Measurements from ENCODE around the gene ADAMTSL4. TPM values are rescaled to one million over a fixed set of nuclear protein-coding genes. Genes with fewer than 3 reads are reported as not detected.

The ADAMTSL4 gene
- total and polyA plus RNA-seq, 5 donors: 22.6 to 57.0 (median 34.9) TPM

DNA sequence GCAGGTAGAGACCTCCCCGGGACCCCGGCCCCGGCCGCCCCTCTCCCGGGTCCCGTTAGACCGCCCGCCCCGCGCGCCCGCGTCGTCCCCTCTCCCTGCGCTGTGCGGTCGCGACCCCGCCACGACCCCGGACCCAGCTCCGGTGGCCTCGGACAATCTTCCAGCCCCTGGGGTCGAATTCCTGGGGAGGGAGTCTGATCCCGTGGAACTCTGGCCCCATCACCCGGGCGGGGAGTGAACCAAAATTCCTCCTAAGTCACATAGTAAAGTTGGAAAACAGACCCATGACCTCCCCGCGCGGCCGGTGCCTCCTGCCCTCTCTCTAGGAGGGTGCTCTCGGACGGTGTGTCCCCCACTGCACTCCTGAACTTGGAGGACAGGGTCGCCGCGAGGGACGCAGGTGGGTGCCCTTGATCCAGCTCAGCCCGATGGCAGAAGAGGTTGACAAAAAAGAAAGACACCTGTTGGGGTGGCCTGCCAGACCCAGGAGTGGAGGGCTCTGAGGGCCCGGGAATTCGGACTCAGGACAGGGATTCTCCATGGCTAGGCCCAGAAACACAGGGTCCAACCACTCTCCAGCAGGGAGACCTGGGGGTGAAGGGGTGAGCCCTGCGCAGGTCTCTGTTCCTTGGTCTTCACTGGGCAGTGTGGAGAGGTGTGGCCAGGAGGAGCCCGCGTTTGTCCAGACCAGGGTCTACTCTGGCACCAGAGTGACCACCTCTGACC lies 451 bp downstream of the ADAMTSL4 start:
- intact Hi-C loops (cut with DNase I): no loop called here
- peak overlapping the region; percentile 19 for H3K27ac ChIP-seq (ENCODE audit: low read length)
- H3K4me1 ChIP-seq (ENCODE audit: control insufficient read depth, insufficient read depth, low read length): peaks cover 7% of the 10 kb centered on the region
- ATAC-seq (peak; percentile 3 to 23), DNase-seq (peak in 2 of 3 donors; percentile 55 to 86)
- no peaks in the 10 kb centered on the region for H3K9me3 ChIP-seq (ENCODE audit: control insufficient read depth, low read length)
- H3K4me3 ChIP-seq (ENCODE audit: low read length): peak overlapping the region; percentile 55
- H3K27me3 ChIP-seq (ENCODE audit: control insufficient read depth, insufficient read depth): no peaks in the 10 kb centered on the region
- 15% methylated on average over 43 of the region's 43 CpGs for WGBS

- Histone ChIP-seq H3K27ac (ENCODE audit: low read length) (peak overlapping the region; percentile 34), H3K4me3 (ENCODE audit: low read length) (peak overlapping the region; percentile 55), H3K9me3 (ENCODE audit: control insufficient read depth, low read length) (no peaks in the 10 kb centered on the region), H3K27me3 (ENCODE audit: control insufficient read depth, insufficient read depth) (no peaks in the 10 kb centered on the region), H3K4me1 (ENCODE audit: control insufficient read depth, insufficient read depth, low read length) (peaks cover 7% of the 10 kb centered on the region)
- DNase-seq: peak; percentile 74 to 90 (median 88)
- intact Hi-C loops (cut with DNase I): no loop called here
- ATAC-seq: peak; percentile 40 to 41
- WGBS: 43% methylated on average over 22 of the region's 22 CpGs
Observed at GRCh38 chr1:150550222-150551050, 1.2 kb downstream of the ADAMTSL4 start.

- Histone ChIP-seq H3K27me3 (ENCODE audit: control insufficient read depth, insufficient read depth) (no peaks in the 10 kb centered on the region), H3K27ac (ENCODE audit: low read length) (peak overlapping the region; percentile 34), H3K9me3 (ENCODE audit: control insufficient read depth, low read length) (no peaks in the 10 kb centered on the region), H3K4me1 (ENCODE audit: control insufficient read depth, insufficient read depth, low read length) (peaks cover 7% of the 10 kb centered on the region), H3K4me3 (ENCODE audit: low read length) (no peak overlapping the region)
- ATAC-seq: no peak
- peak in 2 of 3 donors; percentile 65 to 71 for DNase-seq
- intact Hi-C loops (cut with DNase I): no loop called here
- 62% methylated on average over 11 of the region's 11 CpGs for WGBS
Observed at GRCh38 chr1:150551051-150551783, 2.0 kb downstream of the ADAMTSL4 start.

GRCh38 chr1:150551784-150552127 lies 2.5 kb downstream of the ADAMTSL4 start:
- Histone ChIP-seq H3K9me3 (ENCODE audit: control insufficient read depth, low read length) (no peaks in the 10 kb centered on the region), H3K27ac (ENCODE audit: low read length) (peak overlapping the region; percentile 61), H3K4me3 (ENCODE audit: low read length) (no peak overlapping the region), H3K4me1 (ENCODE audit: control insufficient read depth, insufficient read depth, low read length) (peaks cover 7% of the 10 kb centered on the region), H3K27me3 (ENCODE audit: control insufficient read depth, insufficient read depth) (no peaks in the 10 kb centered on the region)
- 33% methylated on average over 1 of the region's 1 CpG for WGBS
- intact Hi-C loops (cut with DNase I): no loop called here
- DNase-seq (no peak), ATAC-seq (no peak)

GRCh38 chr1:150552128-150552910 lies 3.1 kb downstream of the ADAMTSL4 start:
- H3K4me3 ChIP-seq (ENCODE audit: low read length): no peak overlapping the region
- peak; percentile 93 to 95 (median 94) for DNase-seq
- peak; percentile 71 to 76 for ATAC-seq
- intact Hi-C loops (cut with DNase I): no loop called here
- peaks cover 7% of the 10 kb centered on the region for H3K4me1 ChIP-seq (ENCODE audit: control insufficient read depth, insufficient read depth, low read length)
- no peaks in the 10 kb centered on the region for H3K9me3 ChIP-seq (ENCODE audit: control insufficient read depth, low read length)
- H3K27ac ChIP-seq (ENCODE audit: low read length): peak overlapping the region; percentile 61
- H3K27me3 ChIP-seq (ENCODE audit: control insufficient read depth, insufficient read depth): no peaks in the 10 kb centered on the region
- WGBS: 29% methylated on average over 13 of the region's 13 CpGs

DNA sequence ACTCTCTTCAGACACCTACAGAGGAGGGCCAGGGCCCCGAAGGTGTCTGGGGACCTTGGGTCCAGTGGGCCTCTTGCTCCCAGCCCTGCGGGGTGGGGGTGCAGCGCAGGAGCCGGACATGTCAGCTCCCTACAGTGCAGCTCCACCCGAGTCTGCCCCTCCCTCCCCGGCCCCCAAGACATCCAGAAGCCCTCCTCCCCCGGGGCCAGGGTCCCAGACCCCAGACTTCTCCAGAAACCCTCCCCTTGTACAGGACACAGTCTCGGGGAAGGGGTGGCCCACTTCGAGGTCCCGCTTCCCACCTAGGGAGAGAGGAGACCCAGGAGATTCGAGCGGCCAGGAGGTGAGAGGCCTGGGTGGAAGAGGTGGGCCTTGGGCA lies 3.7 kb downstream of the ADAMTSL4 start:
- peak in 2 of 3 donors; percentile 67 to 71 for DNase-seq

DNA sequence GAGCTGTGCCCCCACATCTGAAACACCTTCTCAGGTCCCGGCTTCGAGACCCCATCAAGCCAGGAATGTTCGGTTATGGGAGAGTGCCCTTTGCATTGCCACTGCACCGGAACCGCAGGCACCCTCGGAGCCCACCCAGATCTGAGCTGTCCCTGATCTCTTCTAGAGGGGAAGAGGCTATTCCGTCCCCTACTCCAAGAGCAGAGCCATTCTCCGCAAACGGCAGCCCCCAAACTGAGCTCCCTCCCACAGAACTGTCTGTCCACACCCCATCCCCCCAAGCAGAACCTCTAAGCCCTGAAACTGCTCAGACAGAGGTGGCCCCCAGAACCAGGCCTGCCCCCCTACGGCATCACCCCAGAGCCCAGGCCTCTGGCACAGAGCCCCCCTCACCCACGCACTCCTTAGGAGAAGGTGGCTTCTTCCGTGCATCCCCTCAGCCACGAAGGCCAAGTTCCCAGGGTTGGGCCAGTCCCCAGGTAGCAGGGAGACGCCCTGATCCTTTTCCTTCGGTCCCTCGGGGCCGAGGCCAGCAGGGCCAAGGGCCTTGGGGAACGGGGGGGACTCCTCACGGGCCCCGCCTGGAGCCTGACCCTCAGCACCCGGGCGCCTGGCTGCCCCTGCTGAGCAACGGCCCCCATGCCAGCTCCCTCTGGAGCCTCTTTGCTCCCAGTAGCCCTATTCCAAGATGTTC lies 4.3 kb downstream of the ADAMTSL4 start:
- Histone ChIP-seq H3K27me3 (ENCODE audit: control insufficient read depth, insufficient read depth) (no peaks in the 10 kb centered on the region), H3K4me3 (ENCODE audit: low read length) (no peak overlapping the region), H3K4me1 (ENCODE audit: control insufficient read depth, insufficient read depth, low read length) (peaks cover 7% of the 10 kb centered on the region), H3K27ac (ENCODE audit: low read length) (no peak overlapping the region), H3K9me3 (ENCODE audit: control insufficient read depth, low read length) (no peaks in the 10 kb centered on the region)
- ATAC-seq: no peak
- WGBS: 85% methylated on average over 23 of the region's 23 CpGs
- peak in 1 of 3 donors; percentile 69 for DNase-seq
- intact Hi-C loops (cut with DNase I): no loop called here

More for the DNA sequence above, 3.7 kb downstream of the ADAMTSL4 start:
- intact Hi-C loops (cut with DNase I): no loop called here
- Histone ChIP-seq H3K4me3 (ENCODE audit: low read length) (no peak overlapping the region), H3K4me1 (ENCODE audit: control insufficient read depth, insufficient read depth, low read length) (peaks cover 7% of the 10 kb centered on the region), H3K27me3 (ENCODE audit: control insufficient read depth, insufficient read depth) (no peaks in the 10 kb centered on the region), H3K27ac (ENCODE audit: low read length) (peak overlapping the region; percentile 59), H3K9me3 (ENCODE audit: control insufficient read depth, low read length) (no peaks in the 10 kb centered on the region)
- ATAC-seq: no peak
- WGBS: 75% methylated on average over 12 of the region's 12 CpGs

DNA sequence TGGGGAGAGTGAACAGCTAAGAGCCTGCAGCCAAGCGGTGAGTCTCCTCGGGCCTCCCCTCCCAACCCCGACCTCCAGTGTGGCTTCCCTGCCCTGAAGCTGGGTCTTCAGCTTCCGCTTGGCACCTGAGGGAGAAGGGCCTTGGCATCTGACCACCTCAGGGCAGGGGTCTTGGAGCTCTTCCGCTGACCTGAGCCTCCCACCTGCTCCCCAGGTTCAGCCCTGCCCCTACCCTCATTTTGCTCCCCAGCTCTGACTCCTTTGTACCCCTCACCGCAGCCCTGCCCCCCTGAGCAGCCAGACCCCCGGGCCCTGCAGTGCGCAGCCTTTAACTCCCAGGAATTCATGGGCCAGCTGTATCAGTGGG lies 4.9 kb downstream of the ADAMTSL4 start:
- Histone ChIP-seq H3K4me1 (ENCODE audit: control insufficient read depth, insufficient read depth, low read length) (peaks cover 7% of the 10 kb centered on the region), H3K27me3 (ENCODE audit: control insufficient read depth, insufficient read depth) (no peaks in the 10 kb centered on the region), H3K9me3 (ENCODE audit: control insufficient read depth, low read length) (no peaks in the 10 kb centered on the region), H3K27ac (ENCODE audit: low read length) (no peak overlapping the region), H3K4me3 (ENCODE audit: low read length) (no peak overlapping the region)
- ATAC-seq (no peak), DNase-seq (peak in 1 of 3 donors; percentile 63)
- 87% methylated on average over 8 of the region's 8 CpGs for WGBS
- intact Hi-C loops (cut with DNase I): no loop called here

- intact Hi-C loops (cut with DNase I): no loop called here
- Histone ChIP-seq H3K27me3 (ENCODE audit: control insufficient read depth, insufficient read depth) (no peaks in the 10 kb centered on the region), H3K27ac (ENCODE audit: low read length) (no peak overlapping the region), H3K9me3 (ENCODE audit: control insufficient read depth, low read length) (no peaks in the 10 kb centered on the region), H3K4me3 (ENCODE audit: low read length) (no peak overlapping the region), H3K4me1 (ENCODE audit: control insufficient read depth, insufficient read depth, low read length) (peaks cover 10% of the 10 kb centered on the region)
- DNase-seq: no peak
- WGBS: 85% methylated on average over 19 of the region's 19 CpGs
- no peak for ATAC-seq
Observed at GRCh38 chr1:150555198-150555970, 6.2 kb downstream of the ADAMTSL4 start.
